SIG-M5 treated with dmso at 0.1 percent for 504 hours (cell line): ENCODE results near the gene S100A4.
"Not testable (repeated sequence)": the region's sequence is repeated elsewhere in the genome, so short reads cannot be mapped to it uniquely, and the experiment has no call there.

Experiments
- DNase-seq: peaks from one replicate; lab custom pipeline; 2025; ENCODE audit not compliant: unreplicated experiment; lab: John Stamatoyannopoulos, UW

The S100A4 gene

GRCh38 chr1:153545067-153546055 lies at the start of gene S100A4:
S100A4 (minus strand) TSS chr1:153545806; CDS start chr1:153544794, 1,012 bp downstream.
- DNase-seq = peak; percentile 98

- no peak for DNase-seq
These were observed 47.1 kb upstream of the S100A4 start for GRCh38 chr1:153592748-153593147.

GRCh38 chr1:153588482-153588881 lies 42.9 kb upstream of the S100A4 start:
- DNase-seq = no peak

GRCh38 chr1:153588033-153588432 lies 42.4 kb upstream of the S100A4 start:
- DNase-seq = not testable (repeated sequence)

- no peak for DNase-seq
These were observed 41.7 kb upstream of the S100A4 start for GRCh38 chr1:153587314-153587713.

- no peak for DNase-seq
These were observed 40.7 kb upstream of the S100A4 start for GRCh38 chr1:153586347-153586746.

GRCh38 chr1:153585006-153585405 lies 39.4 kb upstream of the S100A4 start:
- no peak for DNase-seq

GRCh38 chr1:153583976-153584375 lies 38.4 kb upstream of the S100A4 start:
- no peak for DNase-seq

GRCh38 chr1:153583514-153583913 lies 37.9 kb upstream of the S100A4 start:
- DNase-seq = not testable (repeated sequence)

- not testable (repeated sequence) for DNase-seq
These were observed 37.2 kb upstream of the S100A4 start for GRCh38 chr1:153582836-153583235.

- no peak for DNase-seq
These were observed 33.3 kb upstream of the S100A4 start for GRCh38 chr1:153578936-153579335.

- DNase-seq = no peak
These were observed 32.9 kb upstream of the S100A4 start for GRCh38 chr1:153578490-153578889.

GRCh38 chr1:153577624-153578051 lies 32.0 kb upstream of the S100A4 start:
- DNase-seq = no peak

- DNase-seq = peak; percentile 58
These were observed 31.5 kb upstream of the S100A4 start for GRCh38 chr1:153577138-153577537.

GRCh38 chr1:153575497-153575896 lies 29.9 kb upstream of the S100A4 start:
- not testable (repeated sequence) for DNase-seq

- not testable (repeated sequence) for DNase-seq
These were observed 29.5 kb upstream of the S100A4 start for GRCh38 chr1:153575081-153575491.

GRCh38 chr1:153573351-153573750 lies 27.7 kb upstream of the S100A4 start:
- peak; percentile 48 for DNase-seq

GRCh38 chr1:153572569-153573015 lies 27.0 kb upstream of the S100A4 start:
- peak; percentile 58 for DNase-seq

GRCh38 chr1:153571706-153572105 lies 26.1 kb upstream of the S100A4 start:
- DNase-seq = no peak

GRCh38 chr1:153570874-153571273 lies 25.3 kb upstream of the S100A4 start:
- no peak for DNase-seq

- no peak for DNase-seq
These were observed 23.9 kb upstream of the S100A4 start for GRCh38 chr1:153569465-153569864.

- peak; percentile 86 for DNase-seq
These were observed 22.9 kb upstream of the S100A4 start for GRCh38 chr1:153568367-153569099.
